ENCODE results near the gene TP73. TPM values are rescaled to one million over a fixed set of nuclear protein-coding genes. Genes with fewer than 3 reads are reported as not detected.

TP73 gene
- polyA plus RNA-seq, 1 experiment, result not detected

- no peaks in the 10 kb centered on the region; the same call in 1 of the 2 replicates for H3K9me3 ChIP-seq (ENCODE audit: control insufficient read depth, insufficient read depth, low read length)
- no peak overlapping the region for H3K4me3 ChIP-seq (ENCODE audit: low read depth, low read length)
- no peak overlapping the region for H3K27ac ChIP-seq (ENCODE audit: low read depth, low read length)
- CTCF ChIA-PET, result no interaction called here
- no peak for TF ChIP-seq CTCF (IDR thresholded peaks at IDR 0.05; ENCODE audit: low read depth, low read length)
- H3K27me3 ChIP-seq (ENCODE audit: control insufficient read depth, insufficient read depth, low read length), result peaks cover 25% of the 10 kb centered on the region
- no peak for DNase-seq (ENCODE audit: low read depth, low spot score)
- POLR2A ChIA-PET, result no interaction called here
Measured at GRCh38 chr1:3707298-3707938, 55.1 kb downstream of the TP73 start.

GRCh38 chr1:3707939-3708328 is 55.6 kb downstream of the TP73 start:
- POLR2A ChIA-PET, result no interaction called here
- peaks cover 28% of the 10 kb centered on the region for H3K27me3 ChIP-seq (ENCODE audit: control insufficient read depth, insufficient read depth, low read length)
- CTCF ChIA-PET, result no interaction called here
- TF ChIP-seq CTCF (IDR thresholded peaks at IDR 0.05; ENCODE audit: low read depth, low read length), result no peak
- H3K4me3 ChIP-seq (ENCODE audit: low read depth, low read length), result no peak overlapping the region
- H3K27ac ChIP-seq (ENCODE audit: low read depth, low read length), result no peak overlapping the region
- H3K9me3 ChIP-seq (ENCODE audit: control insufficient read depth, insufficient read depth, low read length), result no peaks in the 10 kb centered on the region; the same call in 1 of the 2 replicates
- DNase-seq (ENCODE audit: low read depth, low spot score), result no peak

GRCh38 chr1:3708791-3709190 is 56.5 kb downstream of the TP73 start:
- Histone ChIP-seq H3K9me3 (ENCODE audit: control insufficient read depth, insufficient read depth, low read length) (no peaks in the 10 kb centered on the region; the same call in 1 of the 2 replicates), H3K27me3 (ENCODE audit: control insufficient read depth, insufficient read depth, low read length) (peaks cover 34% of the 10 kb centered on the region), H3K4me3 (ENCODE audit: low read depth, low read length) (no peak overlapping the region), H3K27ac (ENCODE audit: low read depth, low read length) (no peak overlapping the region)
- DNase-seq (ENCODE audit: low read depth, low spot score), result no peak
- no peak for TF ChIP-seq CTCF (IDR thresholded peaks at IDR 0.05; ENCODE audit: low read depth, low read length)
- CTCF ChIA-PET, result interaction anchor here (0.6 kb wide), 1 partner anchor 1662 kb away, joined by 3 read pairs; no protein-coding TSS in a partner anchor
- POLR2A ChIA-PET, result no interaction called here

GRCh38 chr1:3710251-3710650 is 57.9 kb downstream of the TP73 start:
- Histone ChIP-seq H3K4me3 (ENCODE audit: low read depth, low read length) (no peak overlapping the region), H3K27me3 (ENCODE audit: control insufficient read depth, insufficient read depth, low read length) (peaks cover 37% of the 10 kb centered on the region), H3K27ac (ENCODE audit: low read depth, low read length) (no peak overlapping the region), H3K9me3 (ENCODE audit: control insufficient read depth, insufficient read depth, low read length) (no peaks in the 10 kb centered on the region; the same call in 1 of the 2 replicates)
- ChIA-PET CTCF (interaction anchor here (0.6 kb wide), 1 partner anchor 14 kb away, joined by 3 read pairs; no protein-coding TSS in a partner anchor), POLR2A (no interaction called here)
- no peak for TF ChIP-seq CTCF (IDR thresholded peaks at IDR 0.05; ENCODE audit: low read depth, low read length)
- DNase-seq (ENCODE audit: low read depth, low spot score), result no peak

- peaks cover 37% of the 10 kb centered on the region for H3K27me3 ChIP-seq (ENCODE audit: control insufficient read depth, insufficient read depth, low read length)
- no peak for TF ChIP-seq CTCF (IDR thresholded peaks at IDR 0.05; ENCODE audit: low read depth, low read length)
- no peaks in the 10 kb centered on the region; the same call in 1 of the 2 replicates for H3K9me3 ChIP-seq (ENCODE audit: control insufficient read depth, insufficient read depth, low read length)
- DNase-seq (ENCODE audit: low read depth, low spot score), result no peak
- ChIA-PET POLR2A (no interaction called here), CTCF (no interaction called here)
- H3K4me3 ChIP-seq (ENCODE audit: low read depth, low read length), result no peak overlapping the region
- H3K27ac ChIP-seq (ENCODE audit: low read depth, low read length), result no peak overlapping the region
Measured at GRCh38 chr1:3711381-3711779, 59.1 kb downstream of the TP73 start.
